SK-N-SH treated with all-trans-retinoic acid at 6 μM for 48 hours (cell line): ENCODE measurements around the gene KCNG2.

Source experiments
- CSDC2 ChIP-seq: fragments of 250-450 bp; sonication (Bioruptor Pico); IDR thresholded peaks from 2 replicates; pipeline ENCODE4 v1.5.0; 2020; ENCODE audit warnings: mild to moderate bottlenecking, moderate library complexity
- CSRNP3 ChIP-seq: fragments of 250-450 bp; sonication (Bioruptor Pico); IDR thresholded peaks from 2 replicates; pipeline ENCODE4 v1.5.1; 2021; ENCODE audit warnings: mild to moderate bottlenecking, moderate library complexity
- ISL1 ChIP-seq: fragments of 250-450 bp; sonication (Bioruptor Pico); IDR thresholded peaks from 2 replicates; pipeline ENCODE4 v2.1.2; 2022; ENCODE audit warnings: mild to moderate bottlenecking, moderate library complexity
- PATZ1 ChIP-seq: fragments of 250-450 bp; sonication (Bioruptor Pico); IDR thresholded peaks from 2 replicates; pipeline ENCODE4 v1.8.0; 2020; ENCODE audit warnings: mild to moderate bottlenecking, moderate library complexity, borderline replicate concordance
- RARB ChIP-seq: fragments of 250-450 bp; sonication (Bioruptor Pico); IDR thresholded peaks from 2 replicates; pipeline ENCODE4 v1.8.0; 2021; ENCODE audit warnings: mild to moderate bottlenecking, moderate library complexity
- ZNF70 ChIP-seq: fragments of 450-650 bp; formaldehyde crosslinking; IDR thresholded peaks from 2 replicates; pipeline ENCODE4 v1.5.0; 2020; ENCODE audit warnings: mild to moderate bottlenecking, moderate library complexity

- no peak for TF ChIP-seq PATZ1 (CRISPR knock-in tag)
- no peak for TF ChIP-seq CSDC2
- TF ChIP-seq RARB (CRISPR knock-in tag): no peak
- no peak for TF ChIP-seq ISL1 (CRISPR knock-in tag)
- no peak for TF ChIP-seq CSRNP3 (CRISPR knock-in tag)
- no peak for TF ChIP-seq ZNF70 (CRISPR knock-in tag)
These were observed 117.7 kb downstream of the KCNG2 start for GRCh38 chr18:79915161-79916127.
